ENCODE results near the gene TUBA1C. TPM values are rescaled to one million over a fixed set of nuclear protein-coding genes. Genes with fewer than 3 reads are reported as not detected.

Gene TUBA1C
- total and polyA plus RNA-seq, 2 of the 8 experiments (the other 6 are each of a cell fraction or from before 2014, with no cell fraction given): 504 to 3,101 TPM

DNA sequence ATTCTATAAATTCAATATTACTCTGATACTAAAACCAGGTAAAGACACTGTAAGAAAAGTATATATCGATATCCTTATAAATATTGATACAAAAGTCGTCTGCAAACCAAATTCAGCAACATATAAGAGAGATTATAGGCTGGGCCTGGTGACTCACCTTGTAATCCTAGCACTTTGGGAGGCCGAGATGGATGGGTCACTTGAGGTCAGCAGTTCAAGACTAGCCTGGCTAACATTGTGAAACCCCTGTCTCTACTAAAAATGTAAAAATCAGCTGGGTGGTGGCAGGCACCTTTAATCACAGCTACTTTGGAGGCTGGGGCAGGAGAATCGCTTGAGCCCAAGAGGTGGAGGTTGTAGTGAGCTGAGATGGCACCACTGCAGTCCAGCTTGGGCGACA, 13.5 kb upstream of the TUBA1C start:
- no peaks in the 10 kb centered on the region for H3K79me2 ChIP-seq (ENCODE audit: control insufficient read depth in 1 of 2, insufficient read depth in 2 of 2, low read length in 2 of 2)
- H2BK120ac ChIP-seq (replicated peaks; ENCODE audit: low read depth, low read length): no peak overlapping the region
- H3K4me1 ChIP-seq (replicated peaks in 1 of 4; ENCODE audit: control insufficient read depth in 3 of 4, insufficient read depth in 4 of 4, low read length in 3 of 4): no peaks in the 10 kb centered on the region
- no peaks in the 10 kb centered on the region for H4K20me1 ChIP-seq (replicated peaks in 1 of 2; ENCODE audit: control insufficient read depth in 1 of 2, insufficient read depth in 2 of 2, low read length in 2 of 2)
- no peak overlapping the region for H2AK5ac ChIP-seq (ENCODE audit: low read depth, low read length)
- H2BK20ac ChIP-seq (ENCODE audit: low read length): no peak overlapping the region
- no peak overlapping the region for H3K4ac ChIP-seq (replicated peaks; ENCODE audit: insufficient read length, low read depth, low read length)
- WGBS, 2 experiments (ENCODE audit: extremely low coverage in 1 of 2, insufficient coverage in 1 of 2, insufficient read length in 1 of 2, insufficient replicate concordance in 2 of 2, low coverage in 1 of 2, low lambda C conversion rate in 2 of 2, missing lambda C conversion rate in 1 of 2): 86% methylated on average over 5 of the region's 5 CpGs; no CpG with 5 or more reads in 1 of the 2 experiments
- POLR2A ChIA-PET (ENCODE audit: partially characterized antibody): interaction anchor here (2.0 kb wide), 1 partner anchor 13 kb away, joined by 5 read pairs; the partner anchor contains the start of gene TUBA1C
- H3K27me3 ChIP-seq (replicated peaks in 1 of 4; ENCODE audit: control insufficient read depth in 3 of 4, extremely low read depth in 1 of 4, insufficient read depth in 3 of 4, low read length in 3 of 4): no peaks in the 10 kb centered on the region
- no peak overlapping the region for H3K27ac ChIP-seq (ENCODE audit: low read depth, low read length)
- no peak for FAIRE-seq
- H3K23ac ChIP-seq (ENCODE audit: insufficient read length): no peak overlapping the region
- H3K23me2 ChIP-seq (ENCODE audit: low read depth, low read length): no peaks in the 10 kb centered on the region
- no peak overlapping the region for H3K4me3 ChIP-seq (ENCODE audit: extremely low read depth in 1 of 4, insufficient read depth in 2 of 4, low read depth in 3 of 4, low read length in 4 of 4)
- H4K91ac ChIP-seq (replicated peaks; ENCODE audit: insufficient read length, low read length): no peak overlapping the region
- H3K9ac ChIP-seq (replicated peaks in 1 of 4; ENCODE audit: extremely low read depth in 1 of 4, low read depth in 3 of 4, low read length in 3 of 4): no peak overlapping the region
- no peaks in the 10 kb centered on the region for H3K36me3 ChIP-seq (ENCODE audit: control insufficient read depth in 2 of 4, insufficient read depth in 4 of 4, low read length in 3 of 4)
- H3K56ac ChIP-seq (replicated peaks; ENCODE audit: insufficient read length, low read depth, low read length): no peak overlapping the region
- no peak overlapping the region for H4K5ac ChIP-seq (ENCODE audit: insufficient read length, low read depth, low read length)
- no peaks in the 10 kb centered on the region for H3K9me3 ChIP-seq (ENCODE audit: insufficient read depth in 2 of 2, low read depth in 1 of 2, low read length in 1 of 2)
- H4K8ac ChIP-seq (ENCODE audit: extremely low read depth, insufficient read depth, low read length): no peak overlapping the region
- H2AFZ ChIP-seq (ENCODE audit: low read length): no peak overlapping the region
- no peak overlapping the region for H3K4me2 ChIP-seq (ENCODE audit: insufficient read depth in 1 of 2, low read depth in 2 of 2, low read length in 2 of 2)
- no peak overlapping the region for H2BK5ac ChIP-seq (ENCODE audit: low read depth, low read length)
- no peak overlapping the region for H2BK12ac ChIP-seq (ENCODE audit: low read depth, low read length)
- TF ChIP-seq SUZ12 (IDR thresholded peaks at IDR 0.05; ENCODE audit: low read length) (no peak), KDM4A (IDR thresholded peaks at IDR 0.05; ENCODE audit: low read depth, low read length, severe bottlenecking) (no peak), RBBP5 (IDR thresholded peaks at IDR 0.05; ENCODE audit: borderline replicate concordance, low read depth, low read length) (no peak), POLR2AphosphoS5 (IDR thresholded peaks at IDR 0.05; ENCODE audit: low read depth, low read length) (no peak), SP4 (IDR thresholded peaks at IDR 0.05; ENCODE audit: low read length) (no peak), TAF1 (IDR thresholded peaks at IDR 0.05; ENCODE audit: low read depth, low read length) (no peak)
- TF ChIP-seq, protein P1, sequence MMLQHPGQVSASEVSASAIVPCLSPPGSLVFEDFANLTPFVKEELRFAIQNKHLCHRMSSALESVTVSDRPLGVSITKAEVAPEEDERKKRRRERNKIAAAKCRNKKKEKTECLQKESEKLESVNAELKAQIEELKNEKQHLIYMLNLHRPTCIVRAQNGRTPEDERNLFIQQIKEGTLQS (IDR thresholded peaks at IDR 0.05; ENCODE audit: insufficient read depth, low read depth, low read length): no peak
- no peak for DNase-seq (ENCODE audit: low read depth in 1 of 2, low spot score in 2 of 2)
- no peaks in the 10 kb centered on the region for H3K79me1 ChIP-seq (ENCODE audit: low read depth, low read length)
- no peak overlapping the region for H3K14ac ChIP-seq (ENCODE audit: insufficient read length)
- CTCF ChIA-PET (ENCODE audit: partially characterized antibody): interaction anchor here (0.8 to 1.5 kb wide), 3 partner anchors 9 to 16 kb away, joined by 3 to 5 read pairs (median 3); no protein-coding TSS in a partner anchor
- no peak overlapping the region for H2BK15ac ChIP-seq (ENCODE audit: low read length)
- no peak overlapping the region for H3K18ac ChIP-seq (ENCODE audit: extremely low read depth, low read length)

Measured in H1 (cell line).